ENCODE results near the gene TSPAN4.

TSPAN4 gene

GRCh38 chr11:865462-866430, 23.1 kb downstream of the TSPAN4 start:
- no peak for DNase-seq (ENCODE audit: low spot score)

DNA sequence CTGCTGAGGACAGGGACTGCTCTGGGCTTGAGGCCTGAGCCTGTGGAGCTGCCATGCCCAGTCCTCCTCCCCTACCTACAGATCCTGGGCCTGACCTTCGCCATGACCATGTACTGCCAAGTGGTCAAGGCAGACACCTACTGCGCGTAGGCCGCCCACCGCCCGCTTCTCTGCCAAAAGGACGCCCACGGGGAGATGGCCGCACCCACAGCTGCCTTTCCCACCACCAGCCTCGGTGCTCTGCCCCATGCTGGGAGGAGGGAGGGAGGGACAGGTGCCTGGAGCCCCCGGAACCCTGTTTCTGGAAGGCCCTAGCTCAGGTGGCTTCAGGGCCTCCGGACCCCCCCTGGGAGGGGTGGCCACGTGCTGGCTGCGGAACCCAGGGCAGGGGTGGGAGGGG, 23.8 kb downstream of the TSPAN4 start:
- DNase-seq (ENCODE audit: low spot score), result no peak

DNA sequence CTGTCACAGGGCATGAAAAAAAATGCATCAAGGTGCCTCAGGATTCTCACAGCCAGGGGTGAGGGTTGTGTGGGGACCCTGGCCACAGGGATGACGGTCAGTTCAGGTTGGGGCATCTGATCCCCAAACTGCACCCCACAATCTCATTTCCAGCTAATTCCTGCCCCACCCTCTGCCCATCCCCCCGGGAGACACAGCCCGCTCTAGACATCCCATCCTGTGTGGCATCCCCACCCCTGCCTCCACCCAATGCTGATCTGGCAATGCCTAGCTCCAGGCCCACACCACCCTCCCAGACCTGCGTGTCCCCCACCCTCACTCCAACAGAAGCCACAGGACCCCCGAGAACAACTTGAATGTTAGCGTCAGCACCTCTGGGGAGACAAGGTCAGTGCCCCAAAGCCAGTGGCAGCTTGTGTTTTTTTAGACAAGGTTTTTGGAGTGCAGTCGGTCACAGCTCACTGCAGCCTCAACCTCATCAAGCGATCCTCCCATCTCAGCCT, 25.3 kb downstream of the TSPAN4 start:
- DNase-seq (ENCODE audit: low spot score), result no peak

DNA sequence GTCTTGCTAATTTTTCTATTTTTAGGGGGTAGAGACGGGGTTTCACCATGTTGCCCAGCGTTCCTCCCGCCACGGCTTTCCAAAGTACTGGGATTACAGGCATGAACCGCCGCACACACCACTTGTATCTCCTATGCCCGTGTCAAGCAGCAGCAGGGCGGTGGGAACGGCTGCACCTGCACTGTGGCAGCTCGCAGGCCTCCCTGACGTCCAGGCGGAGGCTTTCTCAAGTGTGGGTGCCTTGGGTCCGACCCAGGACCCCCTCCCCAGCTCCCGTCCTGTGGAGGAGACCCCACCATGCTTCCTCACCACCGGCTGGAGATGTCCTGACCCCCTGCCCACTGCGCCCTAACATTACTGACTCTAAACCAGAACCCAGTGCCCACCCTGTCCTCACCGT, 25.7 kb downstream of the TSPAN4 start:
- no peak for DNase-seq (ENCODE audit: low spot score)

- DNase-seq (ENCODE audit: low spot score), result no peak
These were observed 26.1 kb downstream of the TSPAN4 start for GRCh38 chr11:868802-869201.

GRCh38 chr11:869399-870126, 26.9 kb downstream of the TSPAN4 start:
- no peak for DNase-seq (ENCODE audit: low spot score)

GRCh38 chr11:870127-870413, 27.4 kb downstream of the TSPAN4 start:
- no peak for DNase-seq (ENCODE audit: low spot score)

- DNase-seq (ENCODE audit: low spot score), result no peak
These were observed 27.8 kb downstream of the TSPAN4 start for GRCh38 chr11:870418-870817.

DNA sequence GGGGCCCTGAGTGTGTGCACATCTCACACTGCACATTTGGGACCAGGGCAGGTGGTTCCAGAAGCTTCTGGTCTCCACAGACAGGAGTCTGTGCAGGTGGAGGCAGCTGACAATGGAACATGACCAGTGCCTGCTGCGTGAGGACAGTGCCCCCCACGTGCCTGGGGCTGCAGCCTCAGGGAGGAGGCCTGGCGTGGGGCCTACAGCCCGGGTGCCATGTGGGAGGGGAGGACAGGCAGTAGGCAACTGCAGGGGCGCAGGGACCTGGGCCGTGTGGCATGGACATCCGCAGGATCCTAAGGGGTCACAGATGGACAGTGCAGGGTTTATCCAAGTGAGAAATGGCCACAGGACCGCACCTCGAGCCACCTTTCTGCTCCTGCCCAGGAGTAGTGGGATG, 28.8 kb downstream of the TSPAN4 start:
- DNase-seq (ENCODE audit: low spot score), result no peak

- no peak for DNase-seq (ENCODE audit: low spot score)
These were observed 30.1 kb downstream of the TSPAN4 start for GRCh38 chr11:872799-873198.

DNA sequence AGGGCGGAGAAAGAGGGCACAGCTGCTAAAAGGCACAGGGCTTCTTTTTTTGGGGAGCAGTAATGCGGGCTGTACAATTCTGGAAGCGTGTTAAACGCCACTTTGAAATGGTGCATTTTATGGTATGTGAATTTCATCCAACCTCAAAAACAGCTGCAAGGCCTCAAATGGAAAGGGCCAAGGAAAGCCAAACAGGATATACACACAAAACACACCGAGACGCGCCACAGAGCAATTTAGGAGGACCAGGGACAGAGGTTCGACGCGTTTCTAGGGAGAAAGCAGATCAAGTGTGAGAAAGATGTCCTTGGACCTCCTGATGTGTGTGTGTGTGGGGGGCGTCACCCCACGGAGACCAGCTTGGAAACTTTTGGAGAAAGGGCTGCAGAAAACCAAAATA, 31.1 kb downstream of the TSPAN4 start:
- DNase-seq (ENCODE audit: low spot score), result no peak

DNA sequence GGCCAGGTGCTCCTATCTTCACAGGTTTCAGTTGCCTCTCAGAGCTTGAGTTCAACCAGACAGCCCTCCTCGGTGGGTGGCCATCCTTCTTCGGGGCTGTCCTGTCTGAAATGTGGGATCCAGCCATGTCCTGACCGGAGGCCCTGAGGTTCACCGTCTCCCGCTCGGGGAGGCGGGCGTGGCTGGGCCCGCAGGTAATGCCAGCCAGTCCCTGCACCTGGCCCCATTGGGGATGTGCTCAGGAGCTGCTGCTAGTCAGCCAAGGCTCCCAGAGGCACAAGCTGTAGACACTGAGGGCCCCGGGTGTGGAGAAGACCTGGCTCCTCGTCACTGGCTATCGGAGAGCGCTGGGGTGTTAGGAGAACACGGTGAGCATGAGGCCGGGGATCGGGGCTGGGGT, 32.6 kb downstream of the TSPAN4 start:
- DNase-seq (ENCODE audit: low spot score), result no peak

DNA sequence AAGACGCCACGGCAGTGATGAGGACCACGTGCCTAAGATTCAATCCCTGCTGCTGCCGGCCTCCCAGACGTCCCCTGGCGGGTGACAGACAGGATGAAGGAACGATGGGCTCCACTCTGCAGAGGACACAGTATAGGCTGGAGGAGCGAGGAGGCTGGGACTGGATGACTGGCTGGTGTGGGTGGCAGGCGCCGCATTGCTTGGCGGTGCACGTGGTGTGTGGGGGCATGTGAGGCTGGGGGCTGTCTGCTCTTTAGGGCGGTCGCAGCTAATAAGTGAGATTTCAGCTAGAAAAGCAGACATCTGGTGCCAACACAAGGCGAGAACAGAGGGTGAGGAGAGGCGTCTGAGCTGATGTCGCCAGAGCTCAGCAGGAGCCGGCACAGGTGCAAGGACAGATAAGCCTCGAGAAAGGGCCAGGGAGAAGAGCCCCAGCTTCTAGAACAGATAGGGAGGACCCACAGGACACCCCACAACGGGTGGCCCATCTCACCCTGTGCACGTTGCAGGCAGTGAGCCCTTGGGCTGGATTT, 33.2 kb downstream of the TSPAN4 start:
- DNase-seq (ENCODE audit: low spot score), result no peak

GRCh38 chr11:876545-876944, 33.9 kb downstream of the TSPAN4 start:
- DNase-seq (ENCODE audit: low spot score), result no peak

DNA sequence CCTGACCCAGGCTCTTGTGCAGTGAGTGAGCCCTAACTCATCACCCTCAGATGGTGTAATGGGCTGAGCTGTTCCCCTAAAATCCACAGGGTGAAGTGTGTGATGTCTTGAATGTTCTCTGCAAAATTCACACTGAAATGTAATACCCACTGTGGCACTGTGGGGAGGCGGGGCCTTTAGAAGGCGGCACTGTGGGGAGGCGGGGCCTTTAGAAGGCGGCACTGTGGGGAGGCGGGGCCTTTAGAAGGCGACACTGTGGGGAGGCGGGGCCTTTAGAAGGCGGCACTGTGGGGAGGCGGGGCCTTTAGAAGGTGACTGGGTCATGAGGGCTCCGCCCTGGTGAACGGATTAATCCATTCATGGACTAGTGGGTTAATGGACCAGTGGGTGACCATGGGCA, 34.9 kb downstream of the TSPAN4 start:
- peak; percentile 15 for DNase-seq (ENCODE audit: low spot score)

DNA sequence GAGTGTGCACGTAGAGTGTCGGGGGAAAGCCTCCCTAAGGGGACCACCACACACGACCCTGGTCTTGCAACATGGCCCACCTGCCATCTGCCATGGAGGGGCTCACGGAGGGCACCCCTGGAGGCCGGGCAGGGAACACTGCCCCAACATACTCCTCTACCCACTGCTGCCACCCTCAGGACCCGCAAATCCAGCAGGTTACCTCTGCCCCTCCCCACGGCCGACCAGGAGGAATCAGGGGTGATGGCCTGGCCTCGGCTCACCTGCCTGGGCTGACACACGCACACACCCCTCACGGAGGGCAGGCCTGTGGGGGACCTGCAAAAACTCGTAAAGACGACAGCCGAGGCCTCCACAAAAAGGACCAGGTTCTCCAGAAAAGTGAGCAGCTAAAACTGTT, 37.8 kb downstream of the TSPAN4 start:
- no peak for DNase-seq (ENCODE audit: low spot score)

GRCh38 chr11:882596-882995, 39.9 kb downstream of the TSPAN4 start:
- DNase-seq (ENCODE audit: low spot score), result no peak

GRCh38 chr11:883527-883926, 40.9 kb downstream of the TSPAN4 start:
- no peak for DNase-seq (ENCODE audit: low spot score)

GRCh38 chr11:884578-885070, 42.0 kb downstream of the TSPAN4 start:
- no peak for DNase-seq (ENCODE audit: low spot score)

DNA sequence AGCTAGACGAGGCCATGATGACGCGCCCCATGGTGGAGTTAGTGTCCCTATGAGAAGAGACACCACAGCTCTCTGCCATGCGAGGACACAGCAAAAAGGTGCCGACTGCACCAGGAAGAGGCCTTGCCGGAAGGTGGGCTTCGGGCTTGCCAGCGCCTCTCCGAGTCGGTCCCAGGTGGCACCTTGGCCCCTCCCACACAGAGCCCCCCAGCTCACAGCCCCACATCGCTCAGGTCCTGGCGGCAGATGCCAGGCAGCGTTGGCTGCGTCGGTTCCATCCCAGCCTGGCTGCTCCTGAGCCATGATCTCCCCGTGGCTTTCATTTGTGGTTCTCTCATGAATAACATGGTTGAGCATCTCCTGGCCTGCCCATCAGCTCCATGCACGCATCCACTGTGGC, 43.9 kb downstream of the TSPAN4 start:
- DNase-seq (ENCODE audit: low spot score), result no peak

- no peak for DNase-seq (ENCODE audit: low spot score)
These were observed 44.9 kb downstream of the TSPAN4 start for GRCh38 chr11:887589-887988.

GRCh38 chr11:888310-889212, 45.9 kb downstream of the TSPAN4 start:
- no peak for DNase-seq (ENCODE audit: low spot score)
